ENCODE data around the gene MOB3B. TPM values are rescaled to one million over a fixed set of nuclear protein-coding genes. Genes with fewer than 3 reads are reported as not detected.

Gene MOB3B
- total and polyA plus RNA-seq, 10 of the 15 experiments (the other 5 are each of a cell fraction or from before 2014, with no cell fraction given), result 0.44 to 2.7 (median 0.91) TPM

DNA sequence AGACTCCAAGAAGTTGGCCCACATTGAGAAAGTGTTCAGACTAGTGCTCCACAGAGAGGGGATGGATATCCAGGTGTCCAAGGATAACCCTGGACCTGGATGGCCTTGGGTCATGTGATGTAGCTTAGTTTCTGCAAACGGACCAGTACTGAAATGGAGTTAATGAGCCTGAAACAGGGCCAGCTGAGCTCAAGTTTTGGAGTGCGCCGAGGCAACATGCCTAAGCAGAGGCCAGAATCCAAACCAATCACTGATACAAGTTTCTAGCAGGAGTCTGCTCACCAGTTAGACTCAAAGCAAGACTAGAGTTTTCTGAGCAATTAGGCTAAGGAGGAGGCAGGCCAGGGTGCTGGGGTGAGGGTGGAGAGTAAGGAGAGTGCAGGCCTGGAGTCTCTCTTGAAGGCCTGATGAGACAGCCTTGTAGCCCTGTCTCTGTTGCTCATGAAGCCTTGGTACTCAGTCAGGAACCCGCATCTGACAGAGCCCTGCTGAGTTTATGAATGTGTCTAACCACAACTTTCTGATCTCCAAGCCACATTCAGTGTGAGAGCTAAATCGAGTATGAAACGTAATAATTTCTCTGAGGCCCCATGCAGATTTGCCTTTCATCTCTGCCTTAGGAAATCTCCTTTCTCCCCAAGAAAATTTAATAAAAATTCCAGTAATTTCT is 163.8 kb downstream of the MOB3B start:
- FAIRE-seq (peak; percentile 57), DNase-seq (ENCODE audit: low read depth, low spot score) (peak; percentile 74), ATAC-seq (peak; percentile 91)
- Histone ChIP-seq H3K4me3 (peak overlapping the region; percentile 51; the same call in 1 of the 2 replicates), H3K9ac (ENCODE audit: control insufficient read depth, insufficient read depth, low read length) (0 out of 2 replicates have a peak overlapping the region, but pooled peaks have one; percentile 28), H3K27me3 (replicated peaks in 1 of 2; ENCODE audit: control insufficient read depth in 2 of 2, insufficient read depth in 2 of 2, low read length in 1 of 2) (no peaks in the 10 kb centered on the region; a peak in 1 of 4 replicates), H3K9me3 (replicated peaks; ENCODE audit: control insufficient read depth, insufficient read depth, low read length) (peaks cover 2% of the 10 kb centered on the region; the same call in 1 of the 3 replicates), H3K79me2 (ENCODE audit: control insufficient read depth, insufficient read depth, low read length) (no peaks in the 10 kb centered on the region), H3K4me1 (ENCODE audit: control insufficient read depth, insufficient read depth, low read length) (peaks cover 40% of the 10 kb centered on the region), H2AFZ (ENCODE audit: control insufficient read depth, low read depth, low read length) (no peak overlapping the region; the same call in 1 of the 2 replicates), H4K20me1 (ENCODE audit: control insufficient read depth, insufficient read depth) (no peaks in the 10 kb centered on the region), H3K36me3 (ENCODE audit: control insufficient read depth in 2 of 2, insufficient read depth in 2 of 2, low read length in 1 of 2) (no peaks in the 10 kb centered on the region), H3K27ac (ENCODE audit: control insufficient read depth, insufficient read depth) (peak overlapping the region; percentile 71), H3K4me2 (ENCODE audit: control insufficient read depth, insufficient read depth) (peak overlapping the region; percentile 77)
- 24% methylated on average over 6 of the region's 6 CpGs for WGBS (ENCODE audit: insufficient coverage, insufficient replicate concordance, low lambda C conversion rate, missing lambda C conversion rate)
- CTCF ChIA-PET, result interaction anchor here (1.2 to 3.3 kb wide), 9 partner anchors 12 to 173 kb away, joined by 3 to 23 read pairs (median 11); partner anchors contain the start of gene MOB3B
- in situ Hi-C loops (cut with MboI), result no loop called here
- RAD21 ChIA-PET (ENCODE audit: unreplicated experiment), result interaction anchor here (0.8 to 4.5 kb wide), 7 partner anchors 9 to 164 kb away, joined by 3 to 35 read pairs (median 16); partner anchors contain the start of gene MOB3B
- no TSS peak for BruUV-seq (replicated peaks)
- SMC1A ChIA-PET (ENCODE audit: uncharacterized antibody, unreplicated experiment), result interaction anchor here (0.8 to 6.9 kb wide), 13 partner anchors 9 to 173 kb away, joined by 3 to 64 read pairs (median 12); partner anchors contain the start of genes IFNK and MOB3B
- POLR2A ChIA-PET, result interaction anchor here (1.1 to 3.7 kb wide), 3 partner anchors 12 to 161 kb away, joined by 3 to 25 read pairs (median 3); no protein-coding TSS in a partner anchor
- intact Hi-C loops (cut with micrococcal nuclease; ENCODE audit: unreplicated experiment), result loop anchor here (5.0 kb wide), 1 partner anchor 81 kb away; no protein-coding TSS in a partner anchor
- TF ChIP-seq GABPA (IDR thresholded peaks at IDR 0.05; ENCODE audit: low read depth), result no peak
- TF ChIP-seq NFIC (IDR thresholded peaks at IDR 0.05; ENCODE audit: low read depth, low read length), result peak; percentile 68
- TF ChIP-seq, protein P1, sequence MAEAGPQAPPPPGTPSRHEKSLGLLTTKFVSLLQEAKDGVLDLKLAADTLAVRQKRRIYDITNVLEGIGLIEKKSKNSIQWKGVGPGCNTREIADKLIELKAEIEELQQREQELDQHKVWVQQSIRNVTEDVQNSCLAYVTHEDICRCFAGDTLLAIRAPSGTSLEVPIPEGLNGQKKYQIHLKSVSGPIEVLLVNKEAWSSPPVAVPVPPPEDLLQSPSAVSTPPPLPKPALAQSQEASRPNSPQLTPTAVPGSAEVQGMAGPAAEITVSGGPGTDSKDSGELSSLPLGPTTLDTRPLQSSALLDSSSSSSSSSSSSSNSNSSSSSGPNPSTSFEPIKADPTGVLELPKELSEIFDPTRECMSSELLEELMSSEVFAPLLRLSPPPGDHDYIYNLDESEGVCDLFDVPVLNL (IDR thresholded peaks at IDR 0.05; ENCODE audit: low read depth, low read length), result no peak
- peak in 1 of 2 experiments; percentile 12; a peak in 1 of 4 replicates for TF ChIP-seq ETV6 (conservative IDR thresholded peaks at IDR 0.05 in 1 of 2, IDR thresholded peaks at IDR 0.05 in 1 of 2; ENCODE audit: borderline replicate concordance in 1 of 2, low read depth in 1 of 2)
- no peak for TF ChIP-seq PML (IDR thresholded peaks at IDR 0.05; ENCODE audit: low read length)
- TF ChIP-seq, protein P2, sequence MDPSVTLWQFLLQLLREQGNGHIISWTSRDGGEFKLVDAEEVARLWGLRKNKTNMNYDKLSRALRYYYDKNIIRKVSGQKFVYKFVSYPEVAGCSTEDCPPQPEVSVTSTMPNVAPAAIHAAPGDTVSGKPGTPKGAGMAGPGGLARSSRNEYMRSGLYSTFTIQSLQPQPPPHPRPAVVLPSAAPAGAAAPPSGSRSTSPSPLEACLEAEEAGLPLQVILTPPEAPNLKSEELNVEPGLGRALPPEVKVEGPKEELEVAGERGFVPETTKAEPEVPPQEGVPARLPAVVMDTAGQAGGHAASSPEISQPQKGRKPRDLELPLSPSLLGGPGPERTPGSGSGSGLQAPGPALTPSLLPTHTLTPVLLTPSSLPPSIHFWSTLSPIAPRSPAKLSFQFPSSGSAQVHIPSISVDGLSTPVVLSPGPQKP (IDR thresholded peaks at IDR 0.05; ENCODE audit: low read depth, low read length), result no peak
- TF ChIP-seq JUNB (IDR thresholded peaks at IDR 0.05), result peak; percentile 55; the same call in 1 of the 2 replicates
- TF ChIP-seq NFYA (IDR thresholded peaks at IDR 0.05; ENCODE audit: borderline replicate concordance, low read depth, low read length), result no peak
- no peak for TF ChIP-seq SP1 (IDR thresholded peaks at IDR 0.05; ENCODE audit: low read depth, low read length)
- TF ChIP-seq, protein P3, sequence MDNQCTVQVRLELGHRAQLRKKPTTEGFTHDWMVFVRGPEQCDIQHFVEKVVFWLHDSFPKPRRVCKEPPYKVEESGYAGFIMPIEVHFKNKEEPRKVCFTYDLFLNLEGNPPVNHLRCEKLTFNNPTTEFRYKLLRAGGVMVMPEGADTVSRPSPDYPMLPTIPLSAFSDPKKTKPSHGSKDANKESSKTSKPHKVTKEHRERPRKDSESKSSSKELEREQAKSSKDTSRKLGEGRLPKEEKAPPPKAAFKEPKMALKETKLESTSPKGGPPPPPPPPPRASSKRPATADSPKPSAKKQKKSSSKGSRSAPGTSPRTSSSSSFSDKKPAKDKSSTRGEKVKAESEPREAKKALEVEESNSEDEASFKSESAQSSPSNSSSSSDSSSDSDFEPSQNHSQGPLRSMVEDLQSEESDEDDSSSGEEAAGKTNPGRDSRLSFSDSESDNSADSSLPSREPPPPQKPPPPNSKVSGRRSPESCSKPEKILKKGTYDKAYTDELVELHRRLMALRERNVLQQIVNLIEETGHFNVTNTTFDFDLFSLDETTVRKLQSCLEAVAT (IDR thresholded peaks at IDR 0.05), result 0 out of 2 replicates have a peak, but pooled peaks have one; percentile 18
- 0 out of 2 replicates have a peak, but pooled peaks have one; percentile 25 for TF ChIP-seq ZNF217 (IDR thresholded peaks at IDR 0.05)
- TF ChIP-seq, protein P4, sequence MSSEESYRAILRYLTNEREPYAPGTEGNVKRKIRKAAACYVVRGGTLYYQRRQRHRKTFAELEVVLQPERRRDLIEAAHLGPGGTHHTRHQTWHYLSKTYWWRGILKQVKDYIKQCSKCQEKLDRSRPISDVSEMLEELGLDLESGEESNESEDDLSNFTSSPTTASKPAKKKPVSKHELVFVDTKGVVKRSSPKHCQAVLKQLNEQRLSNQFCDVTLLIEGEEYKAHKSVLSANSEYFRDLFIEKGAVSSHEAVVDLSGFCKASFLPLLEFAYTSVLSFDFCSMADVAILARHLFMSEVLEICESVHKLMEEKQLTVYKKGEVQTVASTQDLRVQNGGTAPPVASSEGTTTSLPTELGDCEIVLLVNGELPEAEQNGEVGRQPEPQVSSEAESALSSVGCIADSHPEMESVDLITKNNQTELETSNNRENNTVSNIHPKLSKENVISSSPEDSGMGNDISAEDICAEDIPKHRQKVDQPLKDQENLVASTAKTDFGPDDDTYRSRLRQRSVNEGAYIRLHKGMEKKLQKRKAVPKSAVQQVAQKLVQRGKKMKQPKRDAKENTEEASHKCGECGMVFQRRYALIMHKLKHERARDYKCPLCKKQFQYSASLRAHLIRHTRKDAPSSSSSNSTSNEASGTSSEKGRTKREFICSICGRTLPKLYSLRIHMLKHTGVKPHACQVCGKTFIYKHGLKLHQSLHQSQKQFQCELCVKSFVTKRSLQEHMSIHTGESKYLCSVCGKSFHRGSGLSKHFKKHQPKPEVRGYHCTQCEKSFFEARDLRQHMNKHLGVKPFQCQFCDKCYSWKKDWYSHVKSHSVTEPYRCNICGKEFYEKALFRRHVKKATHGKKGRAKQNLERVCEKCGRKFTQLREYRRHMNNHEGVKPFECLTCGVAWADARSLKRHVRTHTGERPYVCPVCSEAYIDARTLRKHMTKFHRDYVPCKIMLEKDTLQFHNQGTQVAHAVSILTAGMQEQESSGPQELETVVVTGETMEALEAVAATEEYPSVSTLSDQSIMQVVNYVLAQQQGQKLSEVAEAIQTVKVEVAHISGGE (CRISPR knock-in tag; IDR thresholded peaks at IDR 0.05), result no peak
- TF ChIP-seq POLR2AphosphoS5 (IDR thresholded peaks at IDR 0.05; ENCODE audit: low read length), result no peak
- TF ChIP-seq SMC3 (IDR thresholded peaks at IDR 0.05; ENCODE audit: borderline replicate concordance, low read length), result no peak
- no peak for TF ChIP-seq MTA3 (IDR thresholded peaks at IDR 0.05; ENCODE audit: borderline replicate concordance, low read length)
- peak; percentile 61; a peak in 3 of 4 replicates for TF ChIP-seq IKZF2 (IDR thresholded peaks at IDR 0.05)

Data from GM12878 (cell line).